HepG2 (cell line): Measurements from ENCODE around the gene CLEC16A. TPM values are rescaled to one million over a fixed set of nuclear protein-coding genes. Genes with fewer than 3 reads are reported as not detected.

Source experiments
- CBX1 ChIP-seq: IDR thresholded peaks from one replicate; pipeline ENCODE4 v1.6.1; 2016; ENCODE audit warnings: antibody characterized with exemption, low read depth
- CEBPZ ChIP-seq: IDR thresholded peaks from 2 replicates; pipeline ENCODE4 v1.6.1; 2012; ENCODE audit warnings: low read length, improper control_type of control experiment
- DNMT3B ChIP-seq: conservative IDR thresholded peaks from 2 replicates; pipeline ENCODE4 v1.6.1; 2016; ENCODE audit warnings: missing biosample characterization, control low read depth
- HHEX ChIP-seq: IDR thresholded peaks from 2 replicates; pipeline ENCODE4 v1.6.1; 2016; ENCODE audit warnings: control low read depth
- NFKB2 ChIP-seq: sonication (generic); formaldehyde crosslinking; IDR thresholded peaks from 2 replicates; pipeline ENCODE4 v1.4.0; 2020; ENCODE audit warnings: missing genetic modification reagents, borderline replicate concordance
- NPAS2 ChIP-seq: sonication (generic); formaldehyde crosslinking; IDR thresholded peaks from 2 replicates; pipeline ENCODE4 v1.8.0; 2022; ENCODE audit warnings: mild to moderate bottlenecking, missing genetic modification reagents, borderline replicate concordance
- PPARG ChIP-seq: conservative IDR thresholded peaks from 2 replicates; pipeline ENCODE4 v1.6.1; 2016; ENCODE audit warnings: missing biosample characterization, missing genetic modification reagents
- SRY ChIP-seq: sonication (generic); formaldehyde crosslinking; IDR thresholded peaks from 2 replicates; pipeline ENCODE4 v1.8.0; 2022; ENCODE audit warnings: mild to moderate bottlenecking, missing genetic modification reagents
- ZKSCAN8 ChIP-seq: IDR thresholded peaks from 2 replicates; pipeline ENCODE4 v1.6.1; 2016; ENCODE audit warnings: borderline replicate concordance, missing genetic modification reagents, missing compliant biosample characterization
- ZNF430 ChIP-seq: sonication (generic); formaldehyde crosslinking; IDR thresholded peaks from 2 replicates; pipeline ENCODE4 v1.9.0; 2021; ENCODE audit warnings: mild to moderate bottlenecking, missing genetic modification reagents
- ZNF614 ChIP-seq: IDR thresholded peaks from 2 replicates; pipeline ENCODE4 v1.6.1; 2018; ENCODE audit warnings: missing biosample characterization, missing genetic modification reagents, inconsistent platforms, borderline replicate concordance
- ZNF615 ChIP-seq: sonication (generic); formaldehyde crosslinking; IDR thresholded peaks from 2 replicates; pipeline ENCODE4 v1.5.0; 2020; ENCODE audit warnings: mild to moderate bottlenecking, missing genetic modification reagents, borderline replicate concordance
- polyA plus RNA-seq, 8 experiments: library from polyadenylated mRNA; depleted of rRNA in 3 of 8; stranded (reverse) in 7 of 8; unstranded in 1 of 8; fragments of >200 nt; fragmentation: Illumina TruSeq in 4 of 8; extraction: Trizol in 4 of 8; gene quantifications; 2 replicates each; pipeline versions ENCODE4 v1.2.1 to v1.2.3, GENCODE V29; 2011 to 2016; ENCODE audit warnings: low read depth in 4 of 8, missing spikeins in 1 of 8, mixed read lengths in 1 of 8; ENCODE audit not compliant: insufficient read depth in 1 of 8
- total RNA-seq, 5 experiments: library from RNA; depleted of rRNA; stranded (reverse); fragments of >200 nt; fragmentation: Illumina TruSeq; extraction: Trizol; gene quantifications; 2 replicates each; pipeline ENCODE4 v1.2.3, GENCODE V29; 2016; ENCODE audit warnings: low read depth in 1 of 5

Gene CLEC16A
- total and polyA plus RNA-seq, 2 of the 13 experiments (the other 11 are each of a cell fraction or from before 2014, with no cell fraction given): 8.5 to 10.3 TPM

GRCh38 chr16:10923650-10924214 is 20.6 kb upstream of the CLEC16A start (continued):
- TF ChIP-seq ZNF430 (CRISPR knock-in tag): no peak; the same call in 1 of the 2 replicates
- TF ChIP-seq NPAS2 (CRISPR knock-in tag): no peak
- TF ChIP-seq ZNF614 (CRISPR knock-in tag): peak; percentile 89
- TF ChIP-seq HHEX (CRISPR knock-in tag): no peak
- no peak for TF ChIP-seq SRY
- TF ChIP-seq ZKSCAN8 (CRISPR knock-in tag): 0 out of 2 replicates have a peak, but pooled peaks have one; percentile 50
- no peak; the same call in 1 of the 2 replicates for TF ChIP-seq NFKB2 (CRISPR knock-in tag)
- no peak for TF ChIP-seq ZNF615
- TF ChIP-seq DNMT3B (CRISPR knock-in tag): no peak
- TF ChIP-seq PPARG (CRISPR knock-in tag): 0 out of 2 replicates have a peak, but pooled peaks have one; percentile 30
- no peak for TF ChIP-seq CBX1
- TF ChIP-seq CEBPZ: no peak
- TF ChIP-seq, all 625 proteins: peak for 203
